22Rv1 (cell line): ENCODE data around the gene EMX1.

Experiments
- CTCF ChIP-seq: fragments of 450-650 bp; IDR thresholded peaks from 2 replicates; pipeline ENCODE4 v1.5.1; 2017; ENCODE audit warnings: mild to moderate bottlenecking
- ZFX ChIP-seq: fragments of 450-650 bp; IDR thresholded peaks from 2 replicates; pipeline ENCODE4 v1.6.1; 2017; ENCODE audit warnings: antibody characterized with exemption, borderline replicate concordance

GRCh38 chr2:72924353-72925240 is 7.3 kb downstream of the EMX1 start:
- no peak for TF ChIP-seq CTCF
- no peak for TF ChIP-seq ZFX
